Measurements from ENCODE around the gene ADARB2.

DNA sequence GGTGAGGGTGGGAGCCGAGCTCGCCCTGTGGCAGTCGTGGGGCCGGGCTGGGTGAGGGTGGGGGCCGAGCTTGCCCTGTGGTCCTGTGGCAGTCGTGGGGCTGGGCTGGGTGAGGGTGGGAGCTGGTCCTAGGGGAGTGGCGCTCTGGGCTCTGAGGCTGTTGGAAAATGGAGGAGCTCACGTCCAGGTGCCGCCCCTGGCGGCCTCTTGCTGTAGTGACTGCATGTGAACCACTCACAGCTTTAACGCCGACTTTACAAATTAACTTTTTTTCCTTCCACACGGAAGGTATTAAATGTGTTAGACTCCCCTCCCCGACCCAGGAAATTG lies 368.5 kb downstream of the ADARB2 start:
- TF ChIP-seq, protein P1, sequence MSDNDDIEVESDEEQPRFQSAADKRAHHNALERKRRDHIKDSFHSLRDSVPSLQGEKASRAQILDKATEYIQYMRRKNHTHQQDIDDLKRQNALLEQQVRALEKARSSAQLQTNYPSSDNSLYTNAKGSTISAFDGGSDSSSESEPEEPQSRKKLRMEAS (IDR thresholded peaks at IDR 0.05; ENCODE audit: low read depth, low read length) = no peak
- no peak for TF ChIP-seq EZH2 (IDR thresholded peaks at IDR 0.05; ENCODE audit: borderline replicate concordance, control insufficient read depth, low read depth, low read length)
- TF ChIP-seq, protein P2, sequence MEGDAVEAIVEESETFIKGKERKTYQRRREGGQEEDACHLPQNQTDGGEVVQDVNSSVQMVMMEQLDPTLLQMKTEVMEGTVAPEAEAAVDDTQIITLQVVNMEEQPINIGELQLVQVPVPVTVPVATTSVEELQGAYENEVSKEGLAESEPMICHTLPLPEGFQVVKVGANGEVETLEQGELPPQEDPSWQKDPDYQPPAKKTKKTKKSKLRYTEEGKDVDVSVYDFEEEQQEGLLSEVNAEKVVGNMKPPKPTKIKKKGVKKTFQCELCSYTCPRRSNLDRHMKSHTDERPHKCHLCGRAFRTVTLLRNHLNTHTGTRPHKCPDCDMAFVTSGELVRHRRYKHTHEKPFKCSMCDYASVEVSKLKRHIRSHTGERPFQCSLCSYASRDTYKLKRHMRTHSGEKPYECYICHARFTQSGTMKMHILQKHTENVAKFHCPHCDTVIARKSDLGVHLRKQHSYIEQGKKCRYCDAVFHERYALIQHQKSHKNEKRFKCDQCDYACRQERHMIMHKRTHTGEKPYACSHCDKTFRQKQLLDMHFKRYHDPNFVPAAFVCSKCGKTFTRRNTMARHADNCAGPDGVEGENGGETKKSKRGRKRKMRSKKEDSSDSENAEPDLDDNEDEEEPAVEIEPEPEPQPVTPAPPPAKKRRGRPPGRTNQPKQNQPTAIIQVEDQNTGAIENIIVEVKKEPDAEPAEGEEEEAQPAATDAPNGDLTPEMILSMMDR (IDR thresholded peaks at IDR 0.05 in 2 of 3, conservative IDR thresholded peaks at IDR 0.05 in 1 of 3; ENCODE audit: control insufficient read depth in 2 of 3, extremely low read depth in 1 of 3, insufficient read depth in 1 of 3, low read depth in 3 of 3, low read length in 3 of 3) = peak; percentile 30 to 60 (median 51); a peak in 5 of 6 replicates
- no peak for TF ChIP-seq ZNF24 (IDR thresholded peaks at IDR 0.05)
- TF ChIP-seq CREB1 (IDR thresholded peaks at IDR 0.05; ENCODE audit: low read depth) = no peak
- TF ChIP-seq TAF1 (IDR thresholded peaks at IDR 0.05; ENCODE audit: borderline replicate concordance, low read depth, low read length) = no peak
- TF ChIP-seq, protein P3, sequence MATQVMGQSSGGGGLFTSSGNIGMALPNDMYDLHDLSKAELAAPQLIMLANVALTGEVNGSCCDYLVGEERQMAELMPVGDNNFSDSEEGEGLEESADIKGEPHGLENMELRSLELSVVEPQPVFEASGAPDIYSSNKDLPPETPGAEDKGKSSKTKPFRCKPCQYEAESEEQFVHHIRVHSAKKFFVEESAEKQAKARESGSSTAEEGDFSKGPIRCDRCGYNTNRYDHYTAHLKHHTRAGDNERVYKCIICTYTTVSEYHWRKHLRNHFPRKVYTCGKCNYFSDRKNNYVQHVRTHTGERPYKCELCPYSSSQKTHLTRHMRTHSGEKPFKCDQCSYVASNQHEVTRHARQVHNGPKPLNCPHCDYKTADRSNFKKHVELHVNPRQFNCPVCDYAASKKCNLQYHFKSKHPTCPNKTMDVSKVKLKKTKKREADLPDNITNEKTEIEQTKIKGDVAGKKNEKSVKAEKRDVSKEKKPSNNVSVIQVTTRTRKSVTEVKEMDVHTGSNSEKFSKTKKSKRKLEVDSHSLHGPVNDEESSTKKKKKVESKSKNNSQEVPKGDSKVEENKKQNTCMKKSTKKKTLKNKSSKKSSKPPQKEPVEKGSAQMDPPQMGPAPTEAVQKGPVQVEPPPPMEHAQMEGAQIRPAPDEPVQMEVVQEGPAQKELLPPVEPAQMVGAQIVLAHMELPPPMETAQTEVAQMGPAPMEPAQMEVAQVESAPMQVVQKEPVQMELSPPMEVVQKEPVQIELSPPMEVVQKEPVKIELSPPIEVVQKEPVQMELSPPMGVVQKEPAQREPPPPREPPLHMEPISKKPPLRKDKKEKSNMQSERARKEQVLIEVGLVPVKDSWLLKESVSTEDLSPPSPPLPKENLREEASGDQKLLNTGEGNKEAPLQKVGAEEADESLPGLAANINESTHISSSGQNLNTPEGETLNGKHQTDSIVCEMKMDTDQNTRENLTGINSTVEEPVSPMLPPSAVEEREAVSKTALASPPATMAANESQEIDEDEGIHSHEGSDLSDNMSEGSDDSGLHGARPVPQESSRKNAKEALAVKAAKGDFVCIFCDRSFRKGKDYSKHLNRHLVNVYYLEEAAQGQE (IDR thresholded peaks at IDR 0.05; ENCODE audit: low read depth, low read length) = no peak
- TF ChIP-seq POLR2A (IDR thresholded peaks at IDR 0.05; ENCODE audit: low read depth, low read length) = no peak

All from GM12878 (cell line).